NCI-H510A (cell line): ENCODE data around the gene SLC40A1.

Experiments used
- DNase-seq: peaks from one replicate; lab custom pipeline; 2025; lab: John Stamatoyannopoulos, UW

SLC40A1 gene

DNA sequence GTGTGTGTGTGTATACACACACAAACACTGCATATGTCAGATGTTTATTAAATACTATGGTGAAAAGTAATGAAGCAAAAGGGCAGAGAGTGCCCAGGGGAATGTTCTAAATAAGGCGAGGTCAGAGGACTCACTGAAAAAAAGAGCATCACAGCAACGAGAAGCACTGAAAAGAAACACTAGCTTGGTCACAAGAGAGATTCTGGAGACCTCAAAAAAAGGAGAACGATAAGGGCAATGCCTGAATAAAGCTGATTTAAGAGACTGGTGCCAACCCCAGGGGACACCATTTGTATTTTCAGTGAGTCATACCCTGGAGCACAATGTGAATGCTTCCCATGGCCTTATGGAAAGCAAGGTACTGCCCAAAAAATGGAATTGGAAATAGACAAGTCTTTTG is 14.5 kb downstream of the SLC40A1 start:
- DNase-seq, result no peak

DNA sequence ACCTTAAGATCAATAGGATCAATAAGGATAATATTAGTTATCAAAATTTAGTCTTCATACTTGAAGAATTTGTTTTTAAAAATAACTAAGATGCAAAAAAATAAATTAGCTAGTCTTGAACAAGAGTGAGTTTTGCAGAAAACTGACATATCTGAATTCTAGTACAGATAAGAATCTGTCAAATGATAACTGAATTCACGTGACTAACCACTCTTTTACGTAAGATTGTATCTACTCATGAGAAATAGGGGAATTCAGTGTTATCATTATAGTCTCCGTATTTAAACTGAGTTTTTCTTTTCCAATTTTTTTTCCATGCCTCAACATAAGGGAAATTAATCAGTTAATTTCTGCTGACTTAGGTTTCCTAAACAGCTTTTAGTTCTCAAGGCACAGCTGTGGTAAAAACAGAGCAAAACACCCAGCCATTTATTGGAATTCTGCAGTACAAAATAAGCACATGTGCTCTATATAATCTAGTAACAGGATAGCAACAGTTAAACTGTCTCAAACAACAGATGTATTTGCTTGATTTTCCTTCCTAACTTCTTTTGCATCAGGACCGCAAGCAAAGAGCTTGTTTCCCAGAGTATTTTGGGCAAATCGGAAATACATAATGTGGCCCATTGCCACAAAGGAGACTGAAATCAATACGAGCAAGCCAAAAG is 19.1 kb downstream of the SLC40A1 start:
- no peak for DNase-seq

DNA sequence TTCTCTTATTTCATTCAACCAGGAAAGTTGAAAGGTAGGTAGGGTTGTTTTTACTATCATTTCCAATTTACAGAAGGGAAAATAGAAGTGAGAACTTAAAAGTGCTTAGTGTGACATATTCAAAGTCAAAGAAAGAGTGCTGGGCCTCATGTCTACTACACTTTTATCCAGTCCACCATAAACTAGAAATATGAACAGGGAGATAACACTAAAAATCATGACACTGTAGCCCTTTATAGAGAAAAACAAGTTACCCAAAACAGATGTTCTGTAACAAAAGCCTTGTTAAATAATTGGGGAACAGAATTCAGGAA is 20.4 kb downstream of the SLC40A1 start:
- no peak for DNase-seq

DNA sequence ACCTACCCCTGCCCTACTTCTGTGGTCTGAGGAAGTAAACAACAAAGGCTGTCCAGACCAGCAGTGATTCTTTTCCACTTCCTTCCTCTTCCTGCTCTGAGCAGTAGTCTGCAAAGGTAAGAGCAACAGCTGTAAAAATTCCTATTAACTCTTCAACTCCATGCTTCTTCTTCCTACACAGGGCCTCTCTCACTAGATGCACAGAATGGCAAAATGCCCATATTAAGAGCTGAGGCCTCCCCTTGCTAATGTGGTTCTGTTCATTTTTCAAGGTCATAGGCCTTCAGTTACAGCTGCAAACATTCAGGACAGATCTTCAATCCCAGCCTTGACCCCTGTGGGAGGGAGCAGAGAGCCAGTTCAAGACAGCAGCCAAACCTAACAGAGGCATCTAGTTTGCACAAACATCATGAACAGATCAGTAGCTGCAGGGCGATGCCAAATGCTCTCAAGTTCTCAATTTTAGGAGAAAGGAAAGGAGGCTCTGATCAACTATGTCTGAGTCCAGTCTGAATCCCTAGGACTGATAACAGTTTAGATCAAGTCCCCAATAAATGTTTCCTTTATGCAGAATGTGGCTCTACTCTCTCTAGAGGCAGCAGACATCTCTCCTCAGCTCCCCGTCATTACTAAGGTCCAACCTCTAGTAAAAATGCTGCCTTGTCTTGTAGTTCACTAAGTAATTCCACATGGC is 20.9 kb downstream of the SLC40A1 start:
- DNase-seq, result no peak

DNA sequence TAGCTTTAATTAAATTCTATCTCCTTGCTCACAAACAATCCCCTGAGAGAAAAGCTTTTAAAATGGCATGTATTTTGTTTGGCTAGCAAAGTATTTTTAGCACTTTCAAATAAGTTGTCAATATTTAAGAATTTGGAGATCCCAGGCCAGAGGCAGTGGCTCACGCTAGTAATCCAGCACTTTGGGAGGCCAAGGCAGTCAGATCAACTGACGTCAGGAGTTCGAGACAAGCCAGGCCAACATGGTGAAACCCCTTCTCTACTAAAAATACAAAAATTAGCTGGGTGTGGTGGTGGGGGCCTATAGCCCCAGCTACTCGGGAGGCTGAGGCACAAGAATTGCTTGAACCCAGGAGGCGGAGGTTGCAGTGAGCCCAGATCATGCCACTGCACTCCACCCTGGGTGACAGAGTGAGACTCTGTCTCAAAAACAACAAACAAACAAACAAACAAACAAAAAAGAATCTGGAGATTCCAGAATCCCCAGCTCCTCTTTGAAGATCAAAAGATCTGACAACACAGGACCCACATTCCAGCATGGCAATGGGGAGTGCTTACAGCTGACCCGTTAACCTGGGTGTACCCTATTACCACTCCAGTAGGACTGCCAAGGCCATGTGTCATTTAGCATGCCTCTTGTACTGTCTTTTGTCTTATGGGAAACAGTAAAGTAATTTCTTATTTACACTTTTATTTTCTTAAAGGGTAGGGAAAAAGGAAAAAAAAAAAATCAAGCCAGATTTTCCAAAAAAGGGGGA is 21.9 kb downstream of the SLC40A1 start:
- DNase-seq, result no peak

DNA sequence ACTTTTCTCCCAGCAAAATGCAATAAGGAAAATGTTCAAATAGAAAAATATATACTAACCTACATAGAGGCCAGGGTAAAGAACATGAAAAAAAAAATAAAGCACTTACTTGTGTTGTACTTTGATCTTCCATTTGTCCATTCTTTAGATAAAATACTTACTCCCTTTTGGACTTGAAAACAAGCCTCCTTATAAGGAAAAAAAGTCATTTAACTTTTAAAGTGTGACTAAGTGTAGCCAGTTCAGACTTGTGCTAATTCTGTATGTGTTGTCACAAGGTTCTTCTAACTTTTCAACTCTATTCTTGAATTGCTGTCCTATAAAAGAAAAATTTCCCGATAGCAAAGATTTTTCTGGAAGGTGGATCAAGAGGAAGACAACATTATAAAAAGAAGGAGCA is 23.2 kb downstream of the SLC40A1 start:
- no peak for DNase-seq

DNA sequence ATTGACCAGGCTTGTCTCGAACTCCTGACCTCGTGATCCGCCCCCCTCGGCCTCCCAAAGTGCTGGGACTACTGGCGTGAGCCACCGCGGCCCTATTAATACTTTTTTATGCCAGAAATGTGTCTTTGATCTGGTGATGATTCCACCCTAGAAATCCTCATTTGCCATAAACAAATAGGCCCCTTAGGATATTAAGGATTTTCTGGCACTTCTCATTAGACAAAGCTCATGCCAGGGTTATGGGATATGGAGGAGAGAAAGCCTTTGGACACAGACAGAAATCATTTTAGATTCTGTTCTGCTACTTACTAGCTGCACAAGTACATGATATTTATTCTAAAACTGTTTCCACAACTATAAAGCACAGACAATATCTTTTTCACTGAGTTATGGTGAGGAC is 24.1 kb downstream of the SLC40A1 start:
- DNase-seq, result no peak

DNA sequence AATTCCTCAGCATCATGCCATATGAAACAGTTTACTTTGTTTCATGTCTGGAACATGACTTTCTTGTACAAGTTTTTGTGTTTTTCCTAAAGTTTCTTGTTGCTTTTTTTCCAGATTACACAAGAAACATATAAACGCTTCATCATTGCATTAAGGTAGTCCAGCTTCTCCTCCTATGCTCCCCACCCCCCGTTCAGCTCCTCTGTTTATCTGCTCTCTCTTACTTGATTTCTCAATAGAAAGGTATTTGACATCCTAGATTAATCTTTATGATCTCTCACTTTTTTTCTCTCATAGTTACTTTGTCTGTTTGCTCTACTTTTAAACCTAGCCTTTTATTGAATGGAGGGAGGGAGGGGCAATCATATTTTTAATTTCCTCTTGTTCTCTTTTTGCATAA is 25.4 kb downstream of the SLC40A1 start:
- DNase-seq, result no peak

DNA sequence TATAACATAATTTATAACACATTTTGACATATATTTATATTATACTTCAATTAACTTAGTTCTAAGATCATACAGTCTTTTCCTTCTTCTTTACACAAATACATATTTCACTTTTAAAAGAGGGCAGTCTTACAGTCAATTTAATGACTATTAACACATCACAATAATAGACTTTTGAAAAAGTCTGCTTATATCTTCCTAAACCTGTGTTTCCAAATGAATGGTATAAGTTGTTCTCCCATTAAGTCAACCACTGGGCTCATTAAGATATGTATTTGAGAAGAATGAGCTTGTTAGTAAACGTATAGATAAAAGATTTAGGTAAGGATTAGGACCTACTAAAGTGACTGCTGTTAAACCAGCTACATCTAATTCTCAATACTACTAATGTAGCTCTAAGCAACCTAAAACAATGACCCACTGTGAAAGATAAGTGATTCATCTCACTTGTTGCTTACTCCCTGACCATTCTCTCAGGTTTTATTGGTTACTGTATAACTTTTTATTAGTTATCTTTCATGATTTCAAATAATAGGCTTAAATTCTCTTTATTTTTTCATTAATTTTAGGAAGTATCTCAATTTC is 27.0 kb downstream of the SLC40A1 start:
- no peak for DNase-seq

DNA sequence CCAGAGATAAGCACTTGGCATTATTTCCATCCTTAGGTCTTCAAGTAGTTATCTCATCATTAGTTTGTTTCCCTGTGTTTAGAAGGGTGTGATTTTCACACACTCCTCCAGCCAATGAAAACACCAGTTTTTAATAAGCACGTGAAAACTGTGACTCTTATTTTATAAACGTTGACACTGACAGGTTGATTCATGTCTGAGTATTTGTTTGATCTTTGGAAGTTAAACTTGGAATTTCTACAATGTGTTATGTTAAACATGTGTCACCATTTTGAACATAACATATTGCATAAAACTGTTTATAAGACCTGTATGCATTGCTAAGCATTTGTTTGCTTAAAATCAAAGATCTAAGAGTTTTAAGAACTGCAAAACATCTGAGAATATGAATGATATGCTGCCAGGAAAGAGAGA is 27.6 kb downstream of the SLC40A1 start:
- DNase-seq, result no peak

DNA sequence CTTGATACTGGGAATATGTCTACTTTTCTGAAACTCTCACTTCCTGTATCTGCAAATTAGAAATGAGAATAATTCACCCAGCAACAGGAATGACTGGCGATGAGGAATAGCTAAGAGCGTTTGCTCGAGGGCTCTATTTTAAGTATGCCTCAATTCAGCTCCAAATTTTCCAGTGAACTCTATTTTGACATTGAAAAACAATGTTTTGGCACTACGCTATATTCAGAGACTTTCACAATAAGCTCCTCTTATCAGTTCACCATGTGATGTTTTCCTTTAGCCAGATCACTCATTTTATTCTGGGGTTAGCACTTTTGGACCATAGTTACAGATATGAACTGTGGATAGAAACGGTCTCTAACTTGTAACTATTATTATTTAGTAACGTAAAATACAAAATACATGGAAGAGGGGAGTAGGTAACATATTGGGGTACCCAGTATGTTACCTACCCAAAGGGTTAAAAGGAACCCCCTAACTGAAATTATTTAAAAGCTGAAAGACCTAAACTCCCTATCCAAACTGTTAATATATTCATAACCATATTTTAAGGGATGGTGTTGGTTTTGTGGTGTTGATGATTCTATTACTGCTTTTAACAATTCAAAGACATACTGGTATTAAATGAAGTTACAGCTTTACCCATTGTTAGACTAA is 28.1 kb downstream of the SLC40A1 start:
- DNase-seq, result no peak

- no peak for DNase-seq
These were observed 28.8 kb downstream of the SLC40A1 start for GRCh38 chr2:189551808-189552207.

- DNase-seq, result no peak
These were observed 31.1 kb downstream of the SLC40A1 start for GRCh38 chr2:189549449-189549832.

GRCh38 chr2:189548666-189549448 is 31.7 kb downstream of the SLC40A1 start:
- DNase-seq, result no peak

GRCh38 chr2:189545418-189545817 is 35.2 kb downstream of the SLC40A1 start:
- DNase-seq, result no peak

DNA sequence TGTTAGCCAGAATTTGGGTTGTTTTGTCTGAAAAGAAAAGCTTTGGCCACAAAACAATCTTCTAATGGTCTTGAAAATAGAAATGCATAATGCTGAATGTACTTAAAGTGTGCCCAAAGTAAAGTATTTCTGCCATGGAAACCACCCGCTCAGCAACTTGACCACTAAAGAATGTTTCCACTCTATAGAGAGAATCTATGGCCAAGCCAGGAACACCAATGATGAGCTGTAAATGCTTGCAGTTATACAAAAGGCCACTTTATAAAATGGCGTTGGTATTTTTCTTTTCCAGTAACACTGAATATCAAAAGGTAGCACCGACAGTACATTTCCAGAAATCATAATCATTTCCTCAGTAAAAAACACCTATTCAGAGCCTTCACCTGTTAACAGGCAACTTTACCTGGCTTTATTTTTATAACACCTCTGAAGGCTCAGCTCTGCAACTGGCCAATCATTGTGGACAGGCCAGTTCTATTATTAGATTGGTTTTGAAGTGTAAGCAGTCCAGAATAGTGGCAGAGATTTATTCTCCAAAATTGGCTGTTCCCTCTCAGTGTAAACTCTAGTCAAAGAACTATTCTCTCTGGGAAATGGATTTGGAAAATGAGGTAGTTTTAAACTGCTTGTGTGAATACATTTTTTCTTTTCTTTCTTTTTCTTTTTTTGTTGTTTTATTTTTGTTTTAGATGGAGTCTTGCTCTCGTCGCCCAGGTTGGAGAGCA is 36.1 kb downstream of the SLC40A1 start:
- no peak for DNase-seq

- no peak for DNase-seq
These were observed 37.2 kb downstream of the SLC40A1 start for GRCh38 chr2:189543367-189543766.

- DNase-seq, result no peak
These were observed 38.3 kb downstream of the SLC40A1 start for GRCh38 chr2:189542145-189542882.

DNA sequence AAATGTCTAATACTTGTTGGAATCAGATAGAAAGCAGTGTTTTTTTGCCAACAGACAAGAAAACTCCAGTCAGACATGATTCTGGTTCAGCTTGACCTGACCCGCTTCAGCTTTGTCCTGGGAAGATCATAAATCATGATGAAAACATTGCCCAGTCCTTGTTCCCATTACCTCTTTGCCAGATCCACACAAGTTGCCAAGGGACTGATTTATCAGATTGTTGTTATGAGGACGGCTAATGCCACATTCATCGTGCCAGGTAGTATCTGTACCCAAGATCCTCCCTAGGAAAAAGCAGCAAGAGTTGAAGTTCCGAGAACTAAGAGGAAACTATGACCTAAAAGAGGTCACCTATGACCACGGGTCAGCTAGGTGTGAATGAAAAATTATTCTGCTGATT is 39.0 kb downstream of the SLC40A1 start:
- DNase-seq, result no peak

- DNase-seq, result no peak
These were observed 40.0 kb downstream of the SLC40A1 start for GRCh38 chr2:189540551-189540950.
